Lung microvascular endothelial cell (primary cell): ENCODE data around the gene TEX26. TPM values are rescaled to one million over a fixed set of nuclear protein-coding genes. Genes with fewer than 3 reads are reported as not detected.

ENCODE experiments used
- DNase-seq, 2 donors: peaks; one replicate each; pipeline versions ENCODE4 v3.0.0 to v3.0.0-alpha.2; 2010; ENCODE audit warnings: low read depth in 2 of 2
- total RNA-seq: library from RNA; depleted of rRNA; stranded (reverse); fragments of >200 nt; gene quantifications from 2 replicates; pipeline ENCODE4 v1.2.1, GENCODE V29; 2014

Gene TEX26
- not detected in 2 replicates for total RNA-seq

DNA sequence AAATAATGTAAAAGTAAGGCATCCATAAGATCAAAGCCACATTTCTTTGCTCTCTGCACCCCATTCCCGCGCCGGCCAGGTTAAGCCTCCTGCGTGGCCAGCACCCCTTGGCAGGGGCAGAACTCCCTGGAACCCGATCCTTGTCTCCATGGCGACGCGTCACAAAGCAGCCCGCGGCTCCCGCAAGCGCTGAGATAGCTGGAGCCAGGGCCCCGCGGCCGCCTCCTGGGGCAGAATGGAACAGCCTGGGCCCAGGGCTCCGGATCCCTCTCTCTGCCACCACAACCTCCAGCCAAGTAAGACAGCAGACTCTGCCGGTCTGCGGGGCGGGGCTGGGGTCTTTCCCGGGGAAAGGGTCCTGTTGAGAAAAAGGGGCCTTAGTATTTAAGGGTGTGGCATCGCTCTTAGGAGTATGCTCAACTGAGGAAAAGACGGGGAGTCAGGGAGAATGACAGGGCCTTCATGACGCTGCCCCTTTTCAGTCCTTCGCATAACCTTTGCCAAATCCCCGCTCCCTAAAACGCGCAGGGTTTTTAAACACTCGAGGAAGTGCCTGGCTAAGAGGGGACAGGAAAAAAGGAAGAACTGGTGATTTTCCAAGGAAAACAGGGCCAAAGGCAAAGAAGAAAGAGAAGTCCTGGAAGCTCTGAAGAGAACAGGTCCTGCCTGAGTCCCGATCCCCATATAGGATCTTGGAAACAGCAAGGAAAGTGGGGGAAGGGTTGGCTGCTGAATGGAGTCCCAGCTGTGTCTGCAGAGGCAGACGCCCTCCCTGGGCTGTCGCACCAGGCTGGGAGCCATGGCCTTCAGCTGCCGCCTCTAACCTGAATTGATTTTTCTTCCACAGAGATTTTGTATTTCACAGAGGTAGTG lies at the start of gene TEX26:
Gene TEX26 (plus strand): TSS at position 176 of the 873 bp plus-strand sequence. CDS start 60 bp downstream, at position 236.
- DNase-seq: no peak

DNA sequence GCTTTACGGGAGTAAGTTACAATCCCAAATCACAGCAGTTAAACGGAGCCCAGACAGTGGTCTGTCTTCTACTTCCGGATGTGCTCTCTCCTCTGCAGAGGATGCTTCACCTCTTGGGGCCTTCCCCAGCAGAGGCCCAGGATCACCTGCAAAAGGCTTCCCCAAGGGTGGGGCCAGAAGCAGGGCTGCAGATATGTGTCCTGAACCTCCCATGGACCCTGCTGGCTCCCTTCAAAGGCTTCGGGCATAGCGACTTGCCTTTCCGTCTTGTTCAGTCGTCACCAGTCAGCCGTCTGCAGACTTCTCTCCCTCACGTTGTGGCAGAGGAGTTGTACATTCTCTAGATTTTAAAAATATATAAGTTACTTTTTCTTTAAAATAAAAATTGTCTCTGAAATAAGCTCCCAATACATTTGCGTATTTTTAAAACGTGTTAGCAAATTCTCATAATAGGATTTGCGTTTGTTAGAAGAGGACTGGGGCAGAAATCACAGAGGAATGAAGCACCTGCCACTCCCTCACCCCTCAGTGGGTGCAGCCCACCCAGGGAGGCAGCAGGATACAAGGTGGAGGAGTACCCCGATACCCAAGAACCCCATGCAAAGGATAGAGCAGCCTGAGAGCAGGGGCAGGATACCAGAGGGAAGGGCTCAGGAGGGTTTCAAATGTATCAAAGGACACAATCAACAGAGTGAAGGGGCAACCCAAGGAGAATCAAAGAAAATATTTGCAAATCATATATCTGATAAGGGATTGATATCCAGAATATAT lies 49.3 kb upstream of the TEX26 start:
- no peak for DNase-seq

DNA sequence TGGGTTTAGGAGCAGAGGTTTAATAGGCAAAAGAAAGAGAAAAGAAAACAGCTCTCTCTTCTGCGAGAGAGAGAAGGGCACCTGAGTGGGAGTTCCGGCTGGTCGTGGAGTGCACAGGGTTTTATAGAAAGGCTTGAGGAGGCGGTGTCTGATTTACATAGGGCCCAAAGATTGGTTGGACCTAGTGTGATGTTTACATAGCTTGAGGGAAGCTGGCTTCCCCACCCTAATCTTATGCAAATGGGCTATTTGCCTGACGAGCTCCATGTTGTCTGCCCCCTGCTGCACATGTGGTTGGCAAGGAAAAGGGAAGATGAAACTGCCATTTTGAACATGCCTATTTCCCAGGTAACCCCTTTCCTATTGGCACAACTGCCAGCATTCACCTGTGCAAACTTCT lies 47.9 kb upstream of the TEX26 start:
- no peak for DNase-seq

DNA sequence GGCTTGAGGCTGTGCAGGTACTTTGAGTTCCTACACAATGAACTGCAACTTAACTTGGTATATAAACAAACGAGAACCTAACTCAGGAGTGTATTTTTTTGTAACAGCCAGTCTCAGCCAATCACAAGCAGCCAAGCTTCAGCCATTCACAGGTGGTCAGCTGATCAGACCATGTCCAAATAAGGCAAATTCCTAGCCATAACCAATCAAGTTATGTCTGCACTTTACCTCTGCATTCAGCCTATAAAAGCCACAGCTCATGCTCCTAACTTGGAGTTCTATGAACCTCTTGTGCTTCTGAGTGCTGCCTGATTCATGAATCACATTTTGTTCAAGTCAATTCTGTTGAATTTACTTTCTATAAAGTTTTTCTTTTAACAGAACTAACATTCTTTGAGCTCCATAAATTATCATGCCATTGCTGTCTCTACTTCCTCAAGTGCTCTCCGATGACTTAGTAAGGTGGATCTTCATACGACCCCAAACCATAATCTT lies 43.2 kb upstream of the TEX26 start:
- DNase-seq: no peak

DNA sequence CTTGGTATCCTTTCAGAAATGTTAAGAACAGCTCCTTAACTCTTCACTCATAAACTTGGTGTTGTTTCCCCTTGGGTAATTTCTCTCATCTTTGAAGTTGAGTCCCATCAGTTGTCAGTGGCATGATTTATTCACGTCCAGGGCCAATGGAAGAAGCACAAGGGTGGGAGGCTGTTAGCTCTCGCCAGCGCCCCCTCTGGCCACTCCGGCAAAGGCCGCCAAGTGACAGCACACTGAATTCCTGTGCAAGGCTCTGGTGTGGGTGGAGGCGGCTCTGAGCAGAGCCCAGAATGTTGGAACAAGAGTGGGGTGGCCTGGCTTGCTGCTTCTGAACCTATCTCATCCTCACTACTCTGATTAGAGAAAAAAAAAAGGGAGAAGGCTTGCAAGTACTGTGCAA lies 39.5 kb upstream of the TEX26 start:
- DNase-seq: peak; percentile 50 to 58

DNA sequence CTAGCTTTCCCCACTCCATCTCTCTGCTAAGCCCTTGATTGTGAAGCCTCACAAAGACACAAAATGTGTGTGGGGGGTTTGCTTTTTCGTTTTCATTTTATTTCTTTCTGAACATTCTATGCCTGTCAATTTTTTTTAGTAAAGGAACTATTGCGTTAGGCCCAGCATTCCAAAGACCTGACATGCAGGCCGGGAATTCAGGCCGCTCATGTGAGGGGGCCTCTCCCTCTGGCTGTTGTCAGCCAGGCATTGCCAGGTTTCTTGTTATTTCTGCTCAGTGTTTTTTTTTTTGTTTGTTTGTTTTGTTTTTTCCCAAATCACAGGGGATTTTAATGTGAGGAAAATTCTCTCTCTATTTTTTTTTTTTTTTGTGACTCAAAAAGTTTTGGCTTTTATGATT lies 36.7 kb upstream of the TEX26 start:
- peak; percentile 74 to 80 for DNase-seq

DNA sequence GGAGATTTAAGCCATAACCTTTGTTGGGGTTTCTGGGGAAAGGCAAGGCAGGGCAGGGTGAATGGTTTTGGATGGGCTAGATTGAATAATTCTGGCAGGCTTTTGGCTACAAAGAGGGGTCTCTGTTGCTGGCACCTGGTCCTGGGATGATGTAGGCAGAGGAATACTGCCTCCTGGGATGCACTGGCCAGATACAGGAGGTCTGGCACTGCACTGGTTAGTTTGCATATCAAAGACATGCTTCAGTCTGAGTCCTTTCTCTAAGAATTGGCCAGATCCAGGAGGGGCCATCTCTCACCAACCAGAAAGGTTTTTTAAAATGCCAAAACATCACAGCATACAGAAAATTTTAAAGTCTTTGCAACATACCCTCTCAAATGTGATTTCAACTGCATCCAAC lies 34.4 kb upstream of the TEX26 start:
- no peak for DNase-seq

DNA sequence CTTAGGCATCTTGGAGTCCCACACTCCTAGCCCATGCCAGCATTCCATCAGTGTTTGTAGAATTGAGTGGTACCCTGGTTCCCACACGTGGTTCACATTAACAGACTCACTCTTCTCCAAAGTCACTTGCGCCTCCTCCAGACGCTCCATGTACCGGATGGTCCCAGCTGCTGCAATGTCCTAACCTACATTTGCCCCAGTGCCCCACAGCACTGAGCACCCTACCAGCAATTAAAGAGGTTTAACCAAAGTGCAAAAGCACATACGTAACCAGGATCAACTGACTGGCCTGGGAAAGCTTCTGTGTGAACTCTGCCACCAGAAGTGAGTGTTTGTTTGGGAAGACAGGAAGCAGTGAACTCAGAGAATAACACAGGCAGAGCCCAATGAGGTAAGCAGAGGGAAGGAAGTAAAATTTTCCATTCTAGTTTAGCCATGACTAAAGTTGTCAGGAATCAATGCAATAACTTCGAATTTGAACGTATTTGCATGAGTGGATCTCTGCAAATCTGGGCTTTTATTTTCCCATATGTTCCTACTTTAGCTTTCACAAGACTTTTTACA lies 33.7 kb upstream of the TEX26 start:
- peak; percentile 99 for DNase-seq

DNA sequence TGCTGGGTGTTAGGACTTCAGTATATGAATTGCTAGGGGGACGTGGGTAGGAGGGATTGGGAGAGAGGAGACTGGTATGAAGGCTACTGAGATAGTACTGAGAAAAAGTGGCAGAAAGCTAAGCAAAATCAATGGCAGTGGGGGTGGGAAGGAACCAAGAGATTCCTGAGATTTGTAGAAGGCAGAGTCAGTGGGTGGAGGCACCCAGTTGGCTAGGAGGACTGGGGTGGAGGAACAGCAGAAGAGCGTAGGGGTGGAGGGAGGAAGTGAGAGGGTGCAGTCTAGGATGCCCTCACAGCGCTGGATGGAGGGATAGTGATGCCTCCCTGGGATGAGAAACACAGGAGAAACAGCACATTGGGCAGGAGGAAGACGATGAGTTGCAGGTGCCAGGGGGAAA lies 32.0 kb upstream of the TEX26 start:
- DNase-seq: no peak

DNA sequence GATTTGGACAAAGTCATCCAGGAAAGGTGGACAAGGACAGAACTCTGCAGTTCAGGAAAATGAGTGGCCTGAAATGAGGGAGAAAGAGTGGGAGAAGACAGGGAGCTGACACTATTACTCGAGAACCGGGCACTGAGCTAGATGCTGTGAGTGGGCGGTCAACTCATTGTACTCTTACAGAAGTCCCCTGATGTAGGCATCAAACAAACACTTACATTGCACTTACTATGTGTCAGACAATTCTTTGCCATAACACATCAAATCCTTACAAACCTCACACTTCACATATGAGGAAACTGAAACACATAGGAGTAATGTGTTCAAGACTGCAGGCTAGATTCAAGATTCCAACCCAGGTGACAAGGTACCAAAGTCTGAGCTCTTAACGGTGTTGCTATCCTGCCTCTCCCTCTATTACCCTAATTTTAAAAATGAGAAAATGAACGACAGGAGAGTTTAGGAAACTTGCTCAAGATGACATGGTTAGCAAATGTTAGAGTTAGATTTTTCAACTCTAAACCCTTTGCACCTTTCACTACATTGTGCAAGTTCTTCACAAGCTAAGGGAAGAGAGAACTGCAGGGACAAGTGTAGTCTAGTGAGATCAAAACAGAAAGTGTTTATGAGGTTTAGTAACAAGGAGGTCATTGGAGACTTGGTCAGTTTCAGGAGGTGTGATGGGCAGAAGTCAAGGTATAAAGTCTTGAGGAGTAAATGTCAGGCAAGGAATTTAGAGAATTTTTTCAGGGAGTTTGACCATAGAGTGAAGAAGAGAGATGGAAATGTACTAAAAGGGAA lies 31.3 kb upstream of the TEX26 start:
- no peak for DNase-seq

DNA sequence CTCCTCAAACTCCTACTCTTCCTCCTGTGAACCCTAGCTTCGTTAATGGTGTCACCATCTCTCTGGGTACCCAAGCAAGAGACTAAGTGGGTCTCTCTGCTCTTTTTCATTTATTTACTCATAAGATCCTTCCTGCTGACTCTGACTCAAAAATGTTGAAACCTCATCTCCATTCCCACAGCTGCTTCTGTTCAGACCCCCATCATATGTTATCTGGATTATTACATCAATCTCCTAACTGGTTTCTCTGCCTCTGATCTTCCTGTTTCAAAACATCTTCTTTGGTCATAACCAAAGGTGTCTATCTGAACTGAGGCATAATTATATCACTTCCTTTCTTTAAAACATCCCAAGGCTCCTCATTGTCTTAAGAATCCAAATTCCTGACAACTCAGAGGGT lies 28.4 kb upstream of the TEX26 start:
- DNase-seq: no peak

DNA sequence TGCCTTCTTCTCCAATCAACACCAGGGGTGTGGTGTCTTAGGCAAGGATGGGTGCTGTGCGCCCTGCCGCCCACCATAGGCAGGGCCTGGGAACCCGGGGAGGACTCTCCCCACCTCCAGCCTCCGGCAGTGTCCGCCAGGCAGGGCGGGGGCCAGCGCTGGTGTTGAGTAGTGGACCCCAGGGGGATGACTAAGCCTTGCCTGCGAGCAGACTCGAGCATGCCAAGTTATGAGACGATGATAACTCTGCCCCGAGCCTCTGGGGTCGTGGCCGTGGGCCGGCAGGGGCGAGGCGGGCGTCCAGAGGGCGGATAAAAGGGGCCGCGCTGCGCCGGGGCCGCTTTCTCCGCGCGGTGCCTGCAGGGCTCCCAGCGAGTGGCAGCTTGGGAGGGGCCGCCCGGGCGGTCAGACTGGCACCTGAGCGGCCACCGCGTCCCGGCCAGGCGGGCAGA lies 26.5 kb upstream of the TEX26 start, which contains the start of gene MEDAG:
Gene MEDAG (plus strand): TSS at position 340 of the 452 bp plus-strand sequence. CDS start 245 bp downstream, outside the sequence.
- DNase-seq: peak; percentile 76 to 90

DNA sequence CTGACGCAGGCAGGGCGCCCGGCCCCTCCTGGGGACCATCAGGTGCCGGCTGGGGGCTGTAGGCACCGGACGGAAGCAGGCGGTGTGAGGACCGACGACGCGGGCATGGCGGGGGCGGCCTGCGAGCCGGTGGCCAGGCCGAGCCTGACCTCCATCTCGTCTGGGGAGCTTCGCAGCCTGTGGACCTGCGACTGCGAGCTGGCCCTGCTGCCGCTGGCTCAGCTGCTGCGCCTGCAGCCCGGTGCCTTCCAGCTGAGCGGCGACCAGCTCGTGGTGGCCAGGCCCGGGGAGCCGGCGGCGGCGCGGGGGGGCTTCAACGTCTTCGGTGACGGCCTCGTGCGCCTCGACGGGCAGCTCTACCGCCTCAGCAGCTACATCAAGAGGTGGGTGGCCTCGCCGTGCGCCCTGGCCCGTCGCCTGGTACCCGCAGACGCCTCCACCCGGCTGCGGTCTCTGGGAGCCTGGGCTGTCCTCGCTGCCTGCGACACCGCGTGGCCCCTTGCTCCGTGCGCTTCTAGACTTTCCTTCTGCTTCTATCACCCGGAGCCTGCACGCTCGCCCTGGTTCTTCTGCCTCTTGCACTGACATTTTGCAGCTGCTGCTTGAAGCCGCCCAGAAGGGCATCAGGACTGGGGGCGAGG lies 25.9 kb upstream of the TEX26 start:
- peak; percentile 29 to 37 for DNase-seq

DNA sequence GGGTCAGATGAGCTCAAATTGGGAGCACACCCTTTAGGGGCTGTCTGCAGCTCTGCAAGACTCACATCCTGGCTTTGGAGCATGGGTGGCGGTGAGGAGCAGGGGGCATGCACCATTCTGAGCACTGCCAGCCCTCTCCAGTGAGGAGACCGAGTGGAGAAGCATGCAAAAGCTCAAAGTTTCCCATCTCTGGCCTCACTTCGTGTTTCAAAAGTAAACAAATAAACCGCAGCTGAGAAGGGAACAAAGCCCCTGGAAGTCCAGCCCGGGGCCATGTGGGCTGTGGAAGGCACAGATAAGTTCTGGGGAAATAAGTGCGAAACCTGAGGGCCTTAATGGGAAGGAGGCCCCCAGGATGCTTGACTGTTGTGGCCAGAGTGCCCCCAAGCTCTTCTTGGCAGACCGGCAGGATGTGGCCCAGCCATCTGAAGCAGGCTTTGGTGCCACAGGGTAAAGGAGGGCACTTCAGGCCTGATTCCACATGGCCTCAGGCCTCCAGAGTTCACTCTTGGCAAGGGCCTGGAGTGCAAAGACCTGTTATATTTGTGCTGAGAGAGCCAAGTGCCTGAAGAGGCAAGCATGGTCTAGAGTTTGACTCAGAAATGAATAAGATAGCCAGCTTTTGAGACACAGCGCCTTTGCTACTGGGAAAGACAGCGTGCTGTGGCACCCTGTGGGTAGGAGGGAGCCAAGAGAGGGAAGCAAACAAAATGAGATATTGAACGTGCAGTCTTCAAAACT lies 25.2 kb upstream of the TEX26 start:
- DNase-seq: peak in 1 of 2 donors; percentile 57

DNA sequence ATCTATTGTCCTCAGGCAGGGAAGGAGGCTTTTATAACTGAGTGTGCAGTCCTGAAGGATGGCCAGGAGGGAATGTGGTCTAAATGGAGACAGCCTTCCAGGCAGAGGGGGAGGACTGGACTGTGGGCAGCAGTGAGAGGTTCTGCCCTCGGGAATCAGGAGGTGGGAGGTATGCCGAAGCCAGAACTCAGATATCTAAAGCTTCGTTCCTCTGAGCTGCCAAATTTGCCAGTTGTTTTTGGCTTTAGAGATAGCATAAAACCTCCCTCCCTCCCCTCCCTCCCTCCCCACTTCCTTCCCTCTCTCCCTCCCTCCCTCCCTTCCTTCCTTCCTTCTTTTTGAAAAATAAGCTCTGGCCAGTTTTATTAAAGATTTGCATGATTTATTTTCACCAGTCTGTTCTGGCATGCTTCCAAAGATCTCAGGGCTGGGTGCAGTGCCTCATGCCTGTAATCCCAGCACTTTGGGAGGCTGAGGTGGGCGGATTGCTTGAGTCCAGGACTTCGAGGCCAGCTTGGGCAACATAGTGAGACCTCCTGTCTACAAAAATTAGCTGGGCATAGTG lies 24.0 kb upstream of the TEX26 start:
- peak; percentile 39 to 91 for DNase-seq

DNA sequence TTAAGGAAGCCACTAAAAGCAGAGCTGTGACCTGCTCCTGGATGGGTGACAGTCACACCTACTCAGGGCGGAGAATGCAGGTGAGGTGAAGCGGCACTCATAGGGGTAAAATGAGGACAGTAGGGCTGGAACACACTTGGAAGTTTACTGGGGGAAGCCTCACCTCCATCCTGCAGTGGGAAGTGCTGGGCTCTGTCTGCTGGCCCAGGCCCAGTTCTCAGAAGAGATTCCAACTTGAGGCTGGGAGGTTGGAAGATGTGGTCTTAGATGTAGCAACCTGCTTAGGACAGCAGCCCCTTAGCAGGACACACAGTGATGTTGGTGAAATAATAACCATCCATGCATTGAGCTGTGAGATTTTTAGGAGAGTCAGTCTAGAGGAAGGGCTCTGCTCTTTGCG lies 21.8 kb upstream of the TEX26 start:
- no peak for DNase-seq

DNA sequence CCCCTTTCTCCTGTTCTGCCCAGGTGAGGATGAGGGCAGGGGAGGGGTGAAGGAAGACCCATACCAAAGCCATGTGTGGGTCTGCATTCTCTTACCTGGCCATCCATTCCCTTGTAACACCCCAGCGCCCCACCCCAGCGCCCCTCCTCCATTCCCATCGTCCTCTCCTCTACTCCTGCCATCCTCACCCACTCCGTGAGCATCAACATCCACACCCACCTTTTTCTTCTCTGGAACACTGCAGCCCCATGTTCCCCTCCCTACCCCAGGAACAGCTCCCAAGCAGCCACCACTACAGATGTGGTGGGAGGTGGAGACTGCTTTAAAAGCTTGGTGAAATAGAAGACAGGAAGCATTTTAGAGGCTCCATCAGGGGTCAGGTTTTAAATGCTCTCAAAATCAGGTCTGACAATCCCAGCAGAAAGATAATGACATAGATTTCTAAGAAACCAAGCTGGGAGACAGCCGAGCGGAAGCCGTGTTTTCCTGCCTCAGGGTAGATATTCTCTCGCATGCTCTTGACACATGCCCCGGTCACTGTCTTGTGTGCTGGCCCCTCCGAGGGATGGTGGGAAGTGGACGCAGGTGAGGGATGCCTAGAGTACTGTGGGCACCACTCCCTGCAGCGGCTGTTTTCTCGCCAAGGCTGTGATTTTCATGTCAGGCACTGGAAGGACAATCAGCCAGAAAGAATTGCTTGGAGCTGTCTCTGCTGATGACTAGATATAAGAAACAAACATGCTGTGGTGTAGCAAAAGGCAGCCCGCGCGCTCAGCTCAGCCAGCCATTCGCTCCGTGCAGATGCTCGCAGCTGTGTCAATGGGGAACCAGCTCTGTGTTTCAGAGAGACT lies 16.5 kb upstream of the TEX26 start:
- DNase-seq: no peak

DNA sequence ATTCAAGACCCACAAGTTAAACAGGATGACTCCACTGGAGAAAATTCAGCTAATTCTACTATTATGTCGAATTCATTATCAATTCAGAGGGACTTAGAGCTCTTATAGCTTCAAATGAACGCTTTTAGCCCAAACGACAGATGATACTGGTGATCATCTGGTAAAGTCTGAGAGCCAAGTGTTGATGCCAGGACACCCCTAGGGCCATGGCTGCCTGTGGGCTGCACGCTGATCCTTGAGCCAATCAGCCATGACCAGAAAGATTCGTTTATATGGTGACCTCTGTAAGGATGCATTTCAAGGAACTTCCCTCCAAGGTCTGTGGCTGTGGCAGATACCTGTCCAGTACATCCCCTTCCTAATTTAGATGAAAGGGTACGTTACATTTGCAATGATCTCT lies 15.5 kb upstream of the TEX26 start:
- DNase-seq: no peak
